Stimulated activated CD4-positive, alpha-beta T cell treated with anti-CD3 and anti-CD28 coated beads, Interleukin-2, amount 100 ng/mL, for 24 hours (primary cell): ENCODE measurements around the gene VPS37B.

Experiments used
- DNase-seq, 2 donors: peaks; one replicate each; pipeline ENCODE4 v3.0.0-alpha.2; 2020

Gene VPS37B

GRCh38 chr12:122837306-122838265, 58.3 kb downstream of the VPS37B start:
- no peak for DNase-seq

GRCh38 chr12:122836027-122836921, 59.6 kb downstream of the VPS37B start:
- DNase-seq = peak; percentile 35 to 44

GRCh38 chr12:122835750-122836026, 60.2 kb downstream of the VPS37B start:
- peak in 1 of 2 donors; percentile 47 for DNase-seq

- DNase-seq = peak; percentile 67 to 74
Measured at GRCh38 chr12:122834921-122835749, 60.8 kb downstream of the VPS37B start, which contains the start of gene HIP1R. HIP1R (plus strand) TSS chr12:122835457; CDS start chr12:122835551, 94 bp downstream.

- DNase-seq = peak in 1 of 2 donors; percentile 16
Measured at GRCh38 chr12:122834104-122834920, 61.6 kb downstream of the VPS37B start.

GRCh38 chr12:122830517-122831214, 65.3 kb downstream of the VPS37B start:
- DNase-seq = no peak

GRCh38 chr12:122827258-122827657, 68.7 kb downstream of the VPS37B start:
- no peak for DNase-seq

- no peak for DNase-seq
Measured at GRCh38 chr12:122825773-122826724, 69.9 kb downstream of the VPS37B start.

GRCh38 chr12:122823429-122823828, 72.5 kb downstream of the VPS37B start:
- DNase-seq = no peak

GRCh38 chr12:122820838-122821271, 75.1 kb downstream of the VPS37B start:
- DNase-seq = no peak

- no peak for DNase-seq
Measured at GRCh38 chr12:122820138-122820537, 75.8 kb downstream of the VPS37B start.

GRCh38 chr12:122819209-122819785, 76.6 kb downstream of the VPS37B start:
- DNase-seq = no peak
